ENCODE measurements around the gene MRPL54.
"Not testable (repeated sequence)": the region's sequence is repeated elsewhere in the genome, so short reads cannot be mapped to it uniquely, and the experiment has no call there.

MRPL54 gene

DNA sequence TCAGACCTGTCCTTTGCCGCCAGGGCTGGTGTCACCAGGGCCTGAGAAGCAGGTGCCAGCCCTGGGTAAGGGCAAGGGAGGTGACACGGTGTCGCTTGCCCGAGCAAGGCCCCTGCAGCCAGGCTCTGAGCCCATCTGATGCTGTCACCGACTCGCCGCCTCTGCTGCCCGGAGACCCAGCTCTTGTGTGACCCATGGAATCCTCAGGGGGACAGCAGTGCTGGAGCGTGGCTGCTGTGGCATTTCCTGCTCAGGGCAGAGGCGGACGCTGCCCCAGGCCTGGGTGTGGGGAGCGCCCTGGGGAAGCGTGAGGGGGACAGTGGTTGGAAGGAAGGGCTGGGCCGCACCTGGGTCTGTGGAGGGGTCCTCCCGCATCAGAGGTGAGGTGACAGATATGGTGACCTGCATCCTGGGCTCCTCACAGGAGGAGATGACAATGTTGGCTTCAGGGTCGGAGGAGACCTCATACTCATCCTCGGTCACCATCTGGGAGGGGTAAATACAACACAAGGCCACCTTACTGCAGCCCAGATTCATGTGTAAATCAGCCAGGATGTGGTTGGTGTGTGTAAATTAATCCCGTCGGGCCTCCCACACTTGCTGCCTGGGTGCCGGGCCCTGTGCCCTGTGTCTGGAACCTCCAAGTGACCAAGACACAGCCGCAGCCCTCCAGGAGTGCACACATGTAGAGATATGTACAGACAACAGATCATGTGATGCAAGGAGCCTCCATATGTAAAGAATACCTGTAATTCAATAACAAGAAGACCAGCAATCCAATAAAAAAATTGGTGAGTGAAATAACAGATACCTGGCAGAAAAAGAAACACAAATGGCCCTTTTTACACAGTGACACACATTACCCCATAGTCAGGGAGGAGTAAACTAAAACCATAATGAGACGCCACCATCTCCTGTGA lies 51.3 kb downstream of the MRPL54 start:
- no peak for DNase-seq

GRCh38 chr19:3814648-3815047 lies 52.2 kb downstream of the MRPL54 start:
- DNase-seq, result no peak

- DNase-seq, result not testable (repeated sequence)
Observed at GRCh38 chr19:3816148-3816547, 53.7 kb downstream of the MRPL54 start.

GRCh38 chr19:3816566-3817218 lies 54.2 kb downstream of the MRPL54 start:
- no peak for DNase-seq

Measured in NCI-H1436 (cell line).